Middle frontal gyrus (tissue), 1 donor: ENCODE results near the gene MRLN.
"Not testable (repeated sequence)": the region's sequence is repeated elsewhere in the genome, so short reads cannot be mapped to it uniquely, and the experiment has no call there.

Source experiments
- DNase-seq: peaks from one replicate; pipeline ENCODE4 v3.0.0-alpha.2; 2015; ENCODE audit warnings: low spot score; ENCODE audit errors: extremely low spot score

The MRLN gene

GRCh38 chr10:59753267-59753666, at the start of gene MRLN:
MRLN (minus strand) TSS chr10:59753455.
- no peak for DNase-seq

DNA sequence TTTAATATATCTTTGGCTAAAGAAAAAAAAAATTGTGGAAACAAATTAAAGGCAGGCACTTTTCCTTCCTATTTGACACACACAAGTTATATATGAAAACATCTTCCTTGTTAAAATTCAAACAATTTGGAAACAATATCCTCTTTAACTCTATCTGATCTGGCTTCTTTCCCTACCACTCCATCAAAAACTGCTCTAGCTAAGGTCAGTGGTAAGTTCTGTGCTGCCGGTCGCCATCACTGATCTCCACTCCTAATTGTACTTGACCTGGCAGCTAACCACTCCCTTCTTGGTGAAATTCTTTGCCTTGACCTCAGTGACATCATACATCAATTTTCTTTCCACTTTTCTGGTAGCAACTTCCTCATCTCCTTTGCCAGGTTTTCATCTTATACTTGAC, 47.9 kb upstream of the MRLN start:
- DNase-seq: no peak

DNA sequence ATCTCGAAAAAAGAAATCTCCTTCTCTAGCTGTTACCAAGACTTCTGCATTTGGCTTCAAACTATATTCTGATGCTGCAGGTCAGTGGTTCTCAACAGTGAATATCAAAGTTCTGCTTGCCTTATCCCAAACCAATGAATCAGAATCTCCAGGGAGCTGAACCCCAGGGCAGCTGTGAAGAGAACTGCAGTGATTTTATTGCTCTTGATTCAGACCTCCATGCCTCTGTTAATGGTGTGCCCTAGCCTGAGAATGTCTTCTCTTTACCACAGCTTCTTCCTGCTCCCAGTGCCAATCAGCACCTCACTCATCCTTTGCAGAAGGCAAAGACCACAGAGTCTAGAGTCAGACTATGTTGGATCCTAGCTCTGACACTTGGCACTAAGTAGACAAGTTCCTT, 46.2 kb upstream of the MRLN start:
- no peak for DNase-seq

- no peak for DNase-seq
Measured at GRCh38 chr10:59793919-59794318, 40.7 kb upstream of the MRLN start.

DNA sequence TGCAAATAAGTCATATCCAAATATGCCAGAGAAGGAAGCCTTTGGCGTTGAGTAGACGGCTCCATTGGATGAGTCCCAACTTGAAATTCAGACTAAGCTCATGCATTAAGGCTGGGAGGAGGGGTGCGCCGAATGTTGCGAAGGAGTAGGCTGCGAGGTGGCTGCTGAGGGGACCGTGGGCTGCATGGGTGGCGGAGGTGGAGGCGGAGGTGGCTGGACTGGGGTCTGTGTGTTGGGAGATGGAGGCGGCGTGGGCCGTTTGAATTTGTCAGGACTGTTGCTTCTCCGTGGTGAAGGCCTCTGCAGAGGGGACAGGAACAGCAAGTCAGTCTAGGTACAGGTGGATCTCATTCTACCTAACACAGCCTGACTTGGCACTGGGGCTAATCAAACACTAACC, 39.6 kb upstream of the MRLN start:
- DNase-seq: no peak

DNA sequence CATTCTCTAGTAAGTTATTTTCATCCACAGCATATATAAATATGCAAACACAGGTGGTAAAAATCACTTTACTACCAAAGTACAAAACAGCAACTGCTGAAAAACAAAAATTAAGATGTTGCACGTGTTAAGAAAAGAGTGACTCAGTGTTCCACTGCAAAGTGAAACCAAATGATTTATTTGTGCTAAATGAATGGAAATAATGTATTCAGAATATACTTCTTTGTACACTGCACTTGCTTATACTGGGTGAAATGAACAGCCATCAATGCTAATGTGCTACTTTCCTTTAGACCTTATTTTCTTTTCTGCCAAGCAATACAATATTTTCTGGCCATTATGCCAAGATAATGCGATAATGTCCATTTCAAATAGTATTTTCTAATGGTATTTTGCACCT, 38.3 kb upstream of the MRLN start:
- no peak for DNase-seq

GRCh38 chr10:59790080-59790479, 36.8 kb upstream of the MRLN start:
- not testable (repeated sequence) for DNase-seq

GRCh38 chr10:59788914-59789313, 35.7 kb upstream of the MRLN start:
- not testable (repeated sequence) for DNase-seq

GRCh38 chr10:59787032-59787431, 33.8 kb upstream of the MRLN start:
- not testable (repeated sequence) for DNase-seq

DNA sequence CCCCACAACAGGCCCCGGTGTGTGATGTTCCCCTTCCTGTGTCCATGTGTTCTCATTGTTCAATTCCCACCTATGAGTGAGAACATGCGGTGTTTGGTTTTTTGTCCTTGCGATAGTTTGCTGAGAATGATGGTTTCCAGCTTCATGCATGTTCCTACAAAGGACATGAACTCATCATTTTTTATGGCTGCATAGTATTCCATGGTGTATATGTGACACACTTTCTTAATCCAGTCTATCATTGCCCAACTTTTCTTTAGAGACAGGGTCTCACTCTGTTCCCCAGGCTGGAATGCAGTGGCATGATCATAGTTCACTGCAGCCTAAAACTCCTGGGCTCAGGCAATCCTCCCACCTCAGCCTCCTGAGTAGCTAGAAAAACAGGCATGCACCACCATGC, 32.2 kb upstream of the MRLN start:
- DNase-seq: not testable (repeated sequence)

DNA sequence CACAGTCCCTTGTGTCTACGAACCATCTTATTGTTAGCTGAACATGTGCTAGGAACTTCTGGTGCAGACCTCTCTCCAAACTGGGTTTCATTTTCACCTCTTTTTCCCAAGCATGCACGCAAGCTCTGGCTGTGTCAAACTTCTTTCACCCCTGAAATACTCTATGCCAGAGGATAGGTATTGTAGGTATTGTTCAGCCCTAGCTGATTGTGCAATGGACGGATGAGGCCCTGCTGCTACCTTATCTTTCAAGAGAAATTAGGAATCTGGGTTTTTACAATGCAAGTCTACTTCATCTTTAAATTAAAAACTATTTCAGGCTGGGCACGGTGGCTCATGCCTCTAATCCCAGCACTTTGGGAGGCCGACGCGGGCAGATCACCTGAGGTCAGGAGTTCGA, 28.3 kb upstream of the MRLN start:
- DNase-seq: no peak

- DNase-seq: no peak
Measured at GRCh38 chr10:59779756-59780533, 26.7 kb upstream of the MRLN start.

DNA sequence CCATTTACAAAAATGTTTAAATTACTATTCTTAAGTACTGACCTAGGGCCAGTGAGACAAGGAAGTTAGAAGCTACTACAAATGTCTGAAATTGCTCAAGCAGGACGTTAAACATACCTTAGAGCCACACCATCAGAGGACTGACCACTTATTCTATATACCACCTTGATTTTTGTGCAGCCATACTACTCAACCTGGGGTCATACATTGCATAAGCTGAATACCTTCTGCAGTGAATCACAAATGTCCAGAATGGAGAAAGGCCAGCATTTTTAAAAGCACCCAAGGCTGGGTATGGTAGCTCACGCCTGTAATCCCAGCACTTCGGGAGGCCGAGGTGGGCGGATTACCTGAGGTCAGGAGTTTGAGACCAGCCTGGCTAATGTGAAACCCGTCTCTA, 21.2 kb upstream of the MRLN start:
- no peak for DNase-seq

- no peak for DNase-seq
Measured at GRCh38 chr10:59773088-59773487, 19.8 kb upstream of the MRLN start.

DNA sequence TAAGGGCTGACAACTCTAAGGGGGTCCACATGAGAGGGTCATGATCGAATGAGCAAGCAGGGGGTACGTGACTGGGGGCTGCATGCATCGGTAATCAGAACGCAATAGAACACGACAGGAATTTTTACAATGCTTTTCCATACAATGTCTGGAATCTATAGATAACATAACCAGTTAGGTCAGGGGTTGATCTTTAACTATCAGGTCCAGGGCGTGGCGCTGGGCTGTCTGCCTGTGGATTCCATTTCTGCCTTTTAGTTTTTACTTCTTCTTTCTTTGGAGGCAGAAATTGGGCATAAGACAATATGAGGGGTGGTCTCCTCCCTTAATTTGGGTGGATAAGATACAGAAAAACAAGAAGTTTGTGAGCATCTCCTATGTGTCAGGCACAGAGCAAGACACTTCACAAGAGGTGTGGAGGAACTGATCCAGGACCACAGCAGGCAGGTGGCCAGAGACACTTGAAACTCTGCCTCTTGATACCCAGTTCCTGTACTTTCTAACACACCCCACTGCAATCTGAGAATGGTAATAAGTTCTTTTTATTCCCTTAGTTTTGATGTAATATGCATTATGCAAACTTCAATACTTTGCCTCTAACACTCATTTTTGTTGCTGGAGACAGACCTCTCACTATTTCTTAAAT, 18.0 kb upstream of the MRLN start:
- DNase-seq: no peak

- no peak for DNase-seq
Measured at GRCh38 chr10:59770689-59771088, 17.4 kb upstream of the MRLN start.

GRCh38 chr10:59762505-59762904, 9.2 kb upstream of the MRLN start:
- DNase-seq: no peak

GRCh38 chr10:59757966-59758365, 4.7 kb upstream of the MRLN start:
- no peak for DNase-seq

DNA sequence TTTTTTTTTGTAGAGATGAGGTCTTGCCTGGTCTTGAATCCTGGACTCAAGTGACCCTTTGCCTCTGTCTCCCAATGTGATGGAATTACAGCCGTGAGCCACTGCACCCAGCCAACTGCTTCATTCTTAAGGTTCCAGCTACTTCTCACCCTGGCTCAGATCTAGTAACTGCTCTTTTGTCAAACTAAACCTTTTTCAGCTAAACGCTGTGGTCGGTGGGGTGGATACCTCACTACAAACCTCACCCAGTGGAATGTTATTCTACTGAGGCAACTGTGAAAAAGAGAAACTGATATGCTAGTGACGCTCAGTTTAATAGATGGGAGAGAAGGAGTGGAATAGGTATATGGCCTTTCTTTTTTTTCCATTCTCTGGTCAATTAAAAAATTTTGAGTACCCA, 1.7 kb upstream of the MRLN start:
- no peak for DNase-seq

DNA sequence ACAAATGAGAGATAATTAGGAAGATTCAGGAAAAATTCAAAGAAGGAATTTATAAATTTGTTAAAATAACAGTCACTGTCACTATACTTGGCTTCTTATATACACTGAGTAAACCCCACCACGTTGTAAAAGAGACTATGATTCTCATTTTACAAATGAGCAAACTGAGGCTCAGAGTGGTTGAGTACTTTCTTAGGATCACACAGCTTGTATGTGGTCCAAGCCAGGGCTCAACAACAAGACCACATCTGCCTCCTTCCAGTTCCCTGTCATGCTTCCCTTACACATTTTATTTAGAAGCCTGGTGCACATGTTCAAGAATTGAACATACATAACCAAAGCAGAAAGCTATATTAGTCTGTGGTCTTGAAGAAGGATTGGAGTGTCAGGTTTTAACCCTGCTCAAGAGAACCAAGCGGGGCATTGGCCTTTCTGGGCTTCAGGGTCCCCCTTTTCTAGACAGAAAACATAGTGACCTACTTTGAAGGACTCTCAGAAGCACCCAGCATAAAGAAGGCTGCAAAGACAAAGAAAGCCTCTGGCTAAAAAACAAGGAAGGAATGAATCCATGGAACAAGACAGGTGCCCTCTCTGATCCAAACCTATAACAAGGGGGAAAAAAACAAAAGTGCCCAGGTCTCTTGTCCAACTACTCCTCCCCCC, 846 bp downstream of the MRLN start:
- no peak for DNase-seq

- no peak for DNase-seq
Measured at GRCh38 chr10:59750155-59750945, 2.9 kb downstream of the MRLN start.

- no peak for DNase-seq
Measured at GRCh38 chr10:59748834-59749233, 4.4 kb downstream of the MRLN start.
